Nephron (organoid): ENCODE data around the gene NQO2.
A peak's percentile ranks its signal among the peaks of the same experiment; 100 is the strongest.
"Not testable (repeated sequence)": the region's sequence is repeated elsewhere in the genome, so short reads cannot be mapped to it uniquely, and the experiment has no call there.

Experiments
- H3K27ac Mint-ChIP-seq, 3 experiments: 2 replicates each; pipeline ENCODE4 v1.8.0; 2020; ENCODE audit warnings: mixed read lengths in 3 of 3, mild to moderate bottlenecking in 2 of 3, moderate library complexity in 1 of 3
- H3K27me3 Mint-ChIP-seq: 2 replicates; pipeline ENCODE4 v1.8.0; 2021; ENCODE audit warnings: low read depth, mild to moderate bottlenecking, moderate library complexity, mixed read lengths
- H3K36me3 Mint-ChIP-seq: 2 replicates; pipeline ENCODE4 v1.8.0; 2020; ENCODE audit warnings: low read depth, mixed read lengths
- H3K4me1 Mint-ChIP-seq: 2 replicates; pipeline ENCODE4 v1.8.0; 2020; ENCODE audit warnings: mixed read lengths
- H3K4me3 Mint-ChIP-seq, 3 experiments: 2 replicates each; pipeline ENCODE4 v1.8.0; 2020; ENCODE audit warnings: mild to moderate bottlenecking in 3 of 3, mixed read lengths in 3 of 3, moderate library complexity in 2 of 3
- H3K9me3 Mint-ChIP-seq: 2 replicates; pipeline ENCODE4 v1.8.0; 2020; ENCODE audit warnings: mixed read lengths
- CTCF ChIP-seq, 3 experiments: fragments of 200-600 bp; sonication (generic); IDR thresholded peaks; one replicate each; pipeline ENCODE4 v1.5.0; 2021; ENCODE audit warnings: antibody characterized with exemption in 3 of 3; ENCODE audit not compliant: unreplicated experiment in 3 of 3

NQO2 gene

GRCh38 chr6:3016473-3017280, 17.0 kb downstream of the NQO2 start:
- Mint-ChIP-seq H3K36me3 (peaks cover 71% of the 10 kb centered on the region), H3K4me1 (no peaks in the 10 kb centered on the region), H3K27me3 (peaks cover 3% of the 10 kb centered on the region), H3K9me3 (peaks cover 12% of the 10 kb centered on the region), H3K27ac (no peak overlapping the region), H3K4me3 (no peak overlapping the region)
- no peak for TF ChIP-seq CTCF (IDR thresholded peaks at IDR 0.05; ENCODE audit: unreplicated experiment in 3 of 3)

GRCh38 chr6:3017304-3017703, 17.6 kb downstream of the NQO2 start:
- peaks cover 65% of the 10 kb centered on the region for H3K36me3 Mint-ChIP-seq
- H3K27me3 Mint-ChIP-seq: peaks cover 3% of the 10 kb centered on the region
- peaks cover 6% of the 10 kb centered on the region for H3K9me3 Mint-ChIP-seq
- no peak overlapping the region for H3K27ac Mint-ChIP-seq
- H3K4me1 Mint-ChIP-seq: no peaks in the 10 kb centered on the region
- no peak overlapping the region for H3K4me3 Mint-ChIP-seq
- no peak for TF ChIP-seq CTCF (IDR thresholded peaks at IDR 0.05; ENCODE audit: unreplicated experiment in 3 of 3)

GRCh38 chr6:3019065-3019464, 19.4 kb downstream of the NQO2 start:
- Mint-ChIP-seq H3K36me3 (peaks cover 61% of the 10 kb centered on the region), H3K4me1 (peaks cover 7% of the 10 kb centered on the region), H3K27me3 (peaks cover 3% of the 10 kb centered on the region), H3K9me3 (no peaks in the 10 kb centered on the region), H3K27ac (no peak overlapping the region), H3K4me3 (no peak overlapping the region)
- TF ChIP-seq CTCF (IDR thresholded peaks at IDR 0.05; ENCODE audit: unreplicated experiment in 3 of 3): no peak

GRCh38 chr6:3019749-3020320, 20.1 kb downstream of the NQO2 start:
- Mint-ChIP-seq H3K9me3 (no peaks in the 10 kb centered on the region), H3K27me3 (peaks cover 3% of the 10 kb centered on the region), H3K4me1 (peaks cover 7% of the 10 kb centered on the region), H3K27ac (no peak overlapping the region), H3K36me3 (peaks cover 53% of the 10 kb centered on the region), H3K4me3 (no peak overlapping the region)
- no peak for TF ChIP-seq CTCF (IDR thresholded peaks at IDR 0.05; ENCODE audit: unreplicated experiment in 3 of 3)

GRCh38 chr6:3020976-3021598, 21.4 kb downstream of the NQO2 start:
- not testable (repeated sequence) for H3K4me3 Mint-ChIP-seq, H3K27ac Mint-ChIP-seq, H3K27me3 Mint-ChIP-seq, H3K9me3 Mint-ChIP-seq, H3K4me1 Mint-ChIP-seq
- peaks cover 41% of the 10 kb centered on the region for H3K36me3 Mint-ChIP-seq

GRCh38 chr6:3022765-3023662, 23.3 kb downstream of the NQO2 start:
- H3K36me3 Mint-ChIP-seq: peaks cover 29% of the 10 kb centered on the region
- peaks cover 6% of the 10 kb centered on the region for H3K27me3 Mint-ChIP-seq

More at GRCh38 chr6:3022765-3023662, 23.3 kb downstream of the NQO2 start:
- H3K9me3 Mint-ChIP-seq: no peaks in the 10 kb centered on the region
- no peak for TF ChIP-seq CTCF (IDR thresholded peaks at IDR 0.05; ENCODE audit: unreplicated experiment in 3 of 3)
- H3K4me1 Mint-ChIP-seq: peaks cover 7% of the 10 kb centered on the region
- no peak overlapping the region for H3K4me3 Mint-ChIP-seq
- H3K27ac Mint-ChIP-seq: peak overlapping the region in 2 of 3 experiments; percentile 22 to 29
